NT2/D1 (cell line): Measurements from ENCODE around the gene GHRH.

Experiments used
- SUZ12 ChIP-seq: IDR thresholded peaks from 2 replicates; pipeline ENCODE4 v1.6.1; 2011; ENCODE audit not compliant: insufficient read length, insufficient read depth; ENCODE audit errors: extremely low read depth
- YY1 ChIP-seq: IDR thresholded peaks from 2 replicates; pipeline ENCODE4 v1.6.1; 2011; ENCODE audit not compliant: insufficient read length, insufficient read depth

GRCh38 chr20:37262505-37262904 lies 891 bp upstream of the GHRH start:
- TF ChIP-seq YY1 (no peak), SUZ12 (no peak)
